ENCODE data around the gene RNU7-1. TPM values are rescaled to one million over a fixed set of nuclear protein-coding genes. Genes with fewer than 3 reads are reported as not detected.

RNU7-1 gene
- total and polyA plus RNA-seq, 10 of the 15 experiments (the other 5 are each of a cell fraction or from before 2014, with no cell fraction given) = not detected

- TF ChIP-seq, protein P1, sequence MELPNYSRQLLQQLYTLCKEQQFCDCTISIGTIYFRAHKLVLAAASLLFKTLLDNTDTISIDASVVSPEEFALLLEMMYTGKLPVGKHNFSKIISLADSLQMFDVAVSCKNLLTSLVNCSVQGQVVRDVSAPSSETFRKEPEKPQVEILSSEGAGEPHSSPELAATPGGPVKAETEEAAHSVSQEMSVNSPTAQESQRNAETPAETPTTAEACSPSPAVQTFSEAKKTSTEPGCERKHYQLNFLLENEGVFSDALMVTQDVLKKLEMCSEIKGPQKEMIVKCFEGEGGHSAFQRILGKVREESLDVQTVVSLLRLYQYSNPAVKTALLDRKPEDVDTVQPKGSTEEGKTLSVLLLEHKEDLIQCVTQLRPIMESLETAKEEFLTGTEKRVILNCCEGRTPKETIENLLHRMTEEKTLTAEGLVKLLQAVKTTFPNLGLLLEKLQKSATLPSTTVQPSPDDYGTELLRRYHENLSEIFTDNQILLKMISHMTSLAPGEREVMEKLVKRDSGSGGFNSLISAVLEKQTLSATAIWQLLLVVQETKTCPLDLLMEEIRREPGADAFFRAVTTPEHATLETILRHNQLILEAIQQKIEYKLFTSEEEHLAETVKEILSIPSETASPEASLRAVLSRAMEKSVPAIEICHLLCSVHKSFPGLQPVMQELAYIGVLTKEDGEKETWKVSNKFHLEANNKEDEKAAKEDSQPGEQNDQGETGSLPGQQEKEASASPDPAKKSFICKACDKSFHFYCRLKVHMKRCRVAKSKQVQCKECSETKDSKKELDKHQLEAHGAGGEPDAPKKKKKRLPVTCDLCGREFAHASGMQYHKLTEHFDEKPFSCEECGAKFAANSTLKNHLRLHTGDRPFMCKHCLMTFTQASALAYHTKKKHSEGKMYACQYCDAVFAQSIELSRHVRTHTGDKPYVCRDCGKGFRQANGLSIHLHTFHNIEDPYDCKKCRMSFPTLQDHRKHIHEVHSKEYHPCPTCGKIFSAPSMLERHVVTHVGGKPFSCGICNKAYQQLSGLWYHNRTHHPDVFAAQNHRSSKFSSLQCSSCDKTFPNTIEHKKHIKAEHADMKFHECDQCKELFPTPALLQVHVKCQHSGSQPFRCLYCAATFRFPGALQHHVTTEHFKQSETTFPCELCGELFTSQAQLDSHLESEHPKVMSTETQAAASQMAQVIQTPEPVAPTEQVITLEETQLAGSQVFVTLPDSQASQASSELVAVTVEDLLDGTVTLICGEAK (IDR thresholded peaks at IDR 0.05; ENCODE audit: borderline replicate concordance) = no peak
- TF ChIP-seq NR2C2 (IDR thresholded peaks at IDR 0.05; ENCODE audit: borderline replicate concordance, control insufficient read depth, insufficient read length, low read depth) (no peak), IRF4 (IDR thresholded peaks at IDR 0.05; ENCODE audit: low read depth, low read length) (no peak), CBFB (IDR thresholded peaks at IDR 0.05; ENCODE audit: low read depth) (no peak), HSF1 (IDR thresholded peaks at IDR 0.05; ENCODE audit: low read depth, low read length) (no peak)
- TF ChIP-seq, protein P2, sequence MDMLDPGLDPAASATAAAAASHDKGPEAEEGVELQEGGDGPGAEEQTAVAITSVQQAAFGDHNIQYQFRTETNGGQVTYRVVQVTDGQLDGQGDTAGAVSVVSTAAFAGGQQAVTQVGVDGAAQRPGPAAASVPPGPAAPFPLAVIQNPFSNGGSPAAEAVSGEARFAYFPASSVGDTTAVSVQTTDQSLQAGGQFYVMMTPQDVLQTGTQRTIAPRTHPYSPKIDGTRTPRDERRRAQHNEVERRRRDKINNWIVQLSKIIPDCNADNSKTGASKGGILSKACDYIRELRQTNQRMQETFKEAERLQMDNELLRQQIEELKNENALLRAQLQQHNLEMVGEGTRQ (IDR thresholded peaks at IDR 0.05; ENCODE audit: borderline replicate concordance, low read depth, low read length) = no peak
Observed at GRCh38 chr12:6912164-6912935, 31.3 kb upstream of the RNU7-1 start (continued).

All from GM12878 (cell line).